H1 (cell line): ENCODE data around the gene KRT83. TPM values are rescaled to one million over a fixed set of nuclear protein-coding genes. Genes with fewer than 3 reads are reported as not detected.

Source experiments
- CTCF ChIA-PET: fragments of 300-600 bp; sonication (Branson Sonifier 250); formaldehyde crosslinking; loops from one replicate; lab custom pipeline; 2021; ENCODE audit not compliant: partially characterized antibody; lab: Charles Lee
- POLR2A ChIA-PET: fragments of 300-600 bp; sonication (Branson Sonifier 250); formaldehyde crosslinking; loops from one replicate; lab custom pipeline; 2021; ENCODE audit warnings: inconsistent platforms; ENCODE audit not compliant: partially characterized antibody; lab: Charles Lee
- DNase-seq, 2 experiments: peaks; one replicate each; pipeline versions ENCODE4 v3.0.0 to v3.0.0-alpha.2; 2010 to 2022; ENCODE audit warnings: low spot score in 2 of 2, low read depth in 1 of 2, mixed read lengths in 1 of 2
- FAIRE-seq: peaks from 2 replicates; lab custom pipeline; 2011; peaks lifted over from hg19 to GRCh38; lab: Jason Lieb, UNC
- H2AFZ ChIP-seq: 2 replicates; pipeline ENCODE4 v1.8.1; 2012; ENCODE audit warnings: low read length, inconsistent platforms
- H2AK5ac ChIP-seq: 2 replicates; pipeline ENCODE4 v1.6.1; 2013; ENCODE audit warnings: low read depth, low read length
- H2BK120ac ChIP-seq: replicated peaks from 2 replicates; pipeline ENCODE3; 2013; ENCODE audit warnings: low read depth, low read length, inconsistent platforms
- H2BK12ac ChIP-seq: 2 replicates; pipeline ENCODE4 v1.6.1; 2013; ENCODE audit warnings: low read depth, low read length
- H2BK15ac ChIP-seq: 2 replicates; pipeline ENCODE4 v1.6.1; 2013; ENCODE audit warnings: low read length
- H2BK20ac ChIP-seq: 2 replicates; pipeline ENCODE4 v1.6.1; 2013; ENCODE audit warnings: low read length
- H2BK5ac ChIP-seq: 2 replicates; pipeline ENCODE4 v1.6.1; 2013; ENCODE audit warnings: low read depth, low read length
- H3K14ac ChIP-seq: 2 replicates; pipeline ENCODE4 v1.6.1; 2013; ENCODE audit warnings: inconsistent platforms; ENCODE audit not compliant: insufficient read length
- H3K18ac ChIP-seq: 2 replicates; pipeline ENCODE4 v1.6.1; 2013; ENCODE audit warnings: low read length; ENCODE audit errors: extremely low read depth
- H3K23ac ChIP-seq: 2 replicates; pipeline ENCODE4 v1.6.1; 2013; ENCODE audit warnings: inconsistent platforms; ENCODE audit not compliant: insufficient read length
- H3K23me2 ChIP-seq: 2 replicates; pipeline ENCODE4 v1.6.1; 2013; ENCODE audit warnings: low read depth, low read length
- H3K27ac ChIP-seq: 2 replicates; pipeline ENCODE4 v1.6.1; 2011; ENCODE audit warnings: low read depth, low read length, inconsistent platforms
- H3K27me3 ChIP-seq, 4 experiments: replicated peaks in 1 of 4; 1 replicate in 1 of 4; 2 replicates in 3 of 4; pipeline versions ENCODE4 v1.6.1 to v1.8.1; 2011 to 2013; ENCODE audit warnings: low read length in 3 of 4, mild to moderate bottlenecking in 3 of 4, inconsistent platforms in 2 of 4, mixed read lengths in 2 of 4, moderate library complexity in 1 of 4; ENCODE audit not compliant: control insufficient read depth in 3 of 4, insufficient read depth in 3 of 4; ENCODE audit errors: extremely low read depth in 1 of 4
- H3K36me3 ChIP-seq, 4 experiments: 2 replicates each; pipeline versions ENCODE4 v1.6.1 to v1.8.1; 2011 to 2013; ENCODE audit warnings: mild to moderate bottlenecking in 4 of 4, low read length in 3 of 4, moderate library complexity in 2 of 4, control low read depth in 1 of 4, inconsistent platforms in 1 of 4; ENCODE audit not compliant: insufficient read depth in 4 of 4, control insufficient read depth in 2 of 4
- H3K4ac ChIP-seq: replicated peaks from 2 replicates; pipeline ENCODE3; 2013; ENCODE audit warnings: low read length, low read depth, mixed read lengths, inconsistent platforms; ENCODE audit not compliant: insufficient read length
- H3K4me1 ChIP-seq, 4 experiments: replicated peaks in 1 of 4; 1 replicate in 1 of 4; 2 replicates in 3 of 4; pipeline versions ENCODE4 v1.6.1 to v1.8.1; 2011 to 2013; ENCODE audit warnings: low read length in 3 of 4, inconsistent platforms in 2 of 4, mixed read lengths in 1 of 4; ENCODE audit not compliant: insufficient read depth in 4 of 4, control insufficient read depth in 3 of 4
- H3K4me2 ChIP-seq, 2 experiments: 2 replicates each; pipeline versions ENCODE4 v1.6.1 to v1.8.1; 2011 to 2013; ENCODE audit warnings: low read depth in 2 of 2, low read length in 2 of 2, control low read depth in 1 of 2, inconsistent platforms in 1 of 2, mild to moderate bottlenecking in 1 of 2; ENCODE audit not compliant: insufficient read depth in 1 of 2
- H3K4me3 ChIP-seq, 4 experiments: fragments of 200-600, 300-600 bp in 1 of 4; sonication (generic), shearing (Covaris generic), sonication (Bioruptor Twin) in 1 of 4; 2 replicates each; pipeline versions ENCODE4 v1.5.1 to v1.8.1; 2011 to 2016; ENCODE audit warnings: low read length in 4 of 4, low read depth in 3 of 4, control low read depth in 2 of 4, inconsistent platforms in 2 of 4, mild to moderate bottlenecking in 2 of 4, mixed read lengths in 1 of 4, moderate library complexity in 1 of 4; ENCODE audit not compliant: insufficient read depth in 2 of 4; ENCODE audit errors: extremely low read depth in 1 of 4
- H3K56ac ChIP-seq: replicated peaks from 2 replicates; pipeline ENCODE3; 2013; ENCODE audit warnings: low read depth, mild to moderate bottlenecking, mixed read lengths, low read length, inconsistent platforms; ENCODE audit not compliant: insufficient read length
- H3K79me1 ChIP-seq: 2 replicates; pipeline ENCODE4 v1.6.1; 2013; ENCODE audit warnings: low read depth, low read length, control low read depth
- H3K79me2 ChIP-seq, 2 experiments: 2 replicates each; pipeline versions ENCODE4 v1.6.1 to v1.8.1; 2012 to 2013; ENCODE audit warnings: low read length in 2 of 2, mild to moderate bottlenecking in 2 of 2, inconsistent platforms in 1 of 2; ENCODE audit not compliant: insufficient read depth in 2 of 2, control insufficient read depth in 1 of 2
- H3K9ac ChIP-seq, 4 experiments: replicated peaks in 1 of 4; 1 replicate in 1 of 4; 2 replicates in 3 of 4; pipeline versions ENCODE4 v1.6.1 to v1.8.1; 2011 to 2013; ENCODE audit warnings: low read depth in 3 of 4, low read length in 3 of 4, control low read depth in 2 of 4, mild to moderate bottlenecking in 2 of 4, moderate library complexity in 2 of 4, inconsistent platforms in 1 of 4; ENCODE audit errors: extremely low read depth in 1 of 4
- H3K9me3 ChIP-seq, 2 experiments: 2 replicates each; pipeline versions ENCODE4 v1.6.1 to v1.8.1; 2012 to 2013; ENCODE audit warnings: mild to moderate bottlenecking in 2 of 2, moderate library complexity in 2 of 2, control low read depth in 1 of 2, inconsistent platforms in 1 of 2, low read depth in 1 of 2, low read length in 1 of 2, mixed read lengths in 1 of 2; ENCODE audit not compliant: insufficient read depth in 2 of 2
- H4K20me1 ChIP-seq, 2 experiments: replicated peaks in 1 of 2; 2 replicates each; pipeline versions ENCODE3 to v1.8.1; 2011 to 2013; ENCODE audit warnings: inconsistent platforms in 2 of 2, low read length in 2 of 2, mild to moderate bottlenecking in 1 of 2; ENCODE audit not compliant: insufficient read depth in 2 of 2, control insufficient read depth in 1 of 2
- H4K5ac ChIP-seq: 2 replicates; pipeline ENCODE4 v1.6.1; 2013; ENCODE audit warnings: low read length, low read depth, mixed read lengths, inconsistent platforms; ENCODE audit not compliant: insufficient read length
- H4K8ac ChIP-seq: 2 replicates; pipeline ENCODE4 v1.8.0; 2013; ENCODE audit warnings: mild to moderate bottlenecking, moderate library complexity, low read length, inconsistent platforms; ENCODE audit not compliant: insufficient read depth; ENCODE audit errors: extremely low read depth
- H4K91ac ChIP-seq: replicated peaks from 2 replicates; pipeline ENCODE3; 2013; ENCODE audit warnings: low read length, mixed read lengths, inconsistent platforms; ENCODE audit not compliant: insufficient read length
- BCL11A ChIP-seq, 2 experiments: IDR thresholded peaks; one replicate each; pipeline ENCODE4 v1.6.1; 2011; ENCODE audit warnings: low read depth in 2 of 2, low read length in 2 of 2, mild to moderate bottlenecking in 2 of 2
- EZH2 ChIP-seq: fragments of 200-600 bp; sonication (generic); IDR thresholded peaks from 2 replicates; pipeline ENCODE4 v1.7.1; 2012; ENCODE audit warnings: low read depth, mild to moderate bottlenecking, moderate library complexity, low read length, inconsistent platforms; ENCODE audit not compliant: severe bottlenecking
- GTF2F1 ChIP-seq: IDR thresholded peaks from 2 replicates; pipeline ENCODE4 v1.6.1; 2012; ENCODE audit warnings: low read depth, low read length, improper control_type of control experiment, borderline replicate concordance
- JUN ChIP-seq: IDR thresholded peaks from 2 replicates; pipeline ENCODE4 v1.6.1; 2011; ENCODE audit warnings: low read depth, mild to moderate bottlenecking, improper control_type of control experiment, low read length
- POLR2AphosphoS5 ChIP-seq: IDR thresholded peaks from 2 replicates; pipeline ENCODE4 v1.6.1; 2011; ENCODE audit warnings: low read depth, low read length
- RAD21 ChIP-seq, 2 experiments: IDR thresholded peaks in 1 of 2; conservative IDR thresholded peaks in 1 of 2; 2 replicates each; pipeline ENCODE4 v1.6.1; 2011; ENCODE audit warnings: low read depth in 2 of 2, low read length in 2 of 2, improper control_type of control experiment in 1 of 2, inconsistent platforms in 1 of 2, mild to moderate bottlenecking in 1 of 2, moderate library complexity in 1 of 2
- RXRA ChIP-seq: IDR thresholded peaks from 2 replicates; pipeline ENCODE4 v1.6.1; 2011; ENCODE audit warnings: low read depth, mild to moderate bottlenecking, low read length, moderate library complexity; ENCODE audit not compliant: insufficient read depth
- SIX5 ChIP-seq: IDR thresholded peaks from 2 replicates; pipeline ENCODE4 v1.6.1; 2011; ENCODE audit warnings: mild to moderate bottlenecking, low read depth, low read length
- TAF1 ChIP-seq: IDR thresholded peaks from 2 replicates; pipeline ENCODE4 v1.6.1; 2011; ENCODE audit warnings: mild to moderate bottlenecking, low read depth, low read length
- USF2 ChIP-seq: IDR thresholded peaks from 2 replicates; pipeline ENCODE4 v1.6.1; 2011; ENCODE audit warnings: low read length, improper control_type of control experiment
- WGBS, 2 experiments: shearing (Covaris generic) in 1 of 2; methylation state at CpG; one replicate each; pipeline versions ENCODE4 v1.1.6 to v1.1.7; 2013 to 2015; ENCODE audit warnings: low lambda C conversion rate in 2 of 2, mixed read lengths in 2 of 2, inconsistent platforms in 1 of 2, low coverage in 1 of 2, missing lambda C conversion rate in 1 of 2; ENCODE audit not compliant: insufficient replicate concordance in 2 of 2, insufficient coverage in 1 of 2, insufficient read length in 1 of 2; ENCODE audit errors: extremely low coverage in 1 of 2, missing lambda C conversion rate in 1 of 2; 5-methylcytosine and 5-hydroxymethylcytosine counted together
- polyA plus RNA-seq, 7 experiments: library from polyadenylated mRNA; depleted of rRNA in 3 of 7; stranded (reverse) in 5 of 7; unstranded in 2 of 7; fragments of >200 nt in 5 of 7; fragments of 200-250 nt in 2 of 7; gene quantifications; 1 replicate in 5 of 7; 2 replicates in 1 of 7; 4 replicates in 1 of 7; pipeline versions ENCODE4 v1.2.1 to v1.2.3, GENCODE V29; 2011 to 2013; ENCODE audit warnings: missing spikeins in 2 of 7, mixed read lengths in 2 of 7
- total RNA-seq: library from RNA; stranded (reverse); fragmentation: NEBNext Ultra II Directional; extraction: Animal tissue kit (Norgen Biotek cat#: 25700); gene quantifications from 2 replicates; pipeline ENCODE4 v1.2.1, GENCODE V29; 2021

KRT83 gene
- total and polyA plus RNA-seq, 2 of the 8 experiments (the other 6 are each of a cell fraction or from before 2014, with no cell fraction given) = not detected

- no peaks in the 10 kb centered on the region for H3K9me3 ChIP-seq
- no peak overlapping the region for H4K8ac ChIP-seq
- H3K23me2 ChIP-seq = no peaks in the 10 kb centered on the region
- no peak overlapping the region for H3K4me3 ChIP-seq
- H3K4ac ChIP-seq = no peak overlapping the region
- no peak overlapping the region for H3K23ac ChIP-seq
- H3K56ac ChIP-seq = no peak overlapping the region
- no peak overlapping the region for H2AFZ ChIP-seq
- FAIRE-seq = no peak
- CTCF ChIA-PET = interaction anchor here (0.6 to 6.7 kb wide), 48 partner anchors 10 to 546 kb away, joined by 3 to 88 read pairs (median 4); partner anchors contain the start of genes KRT5, KRT80 and KRT84
- H2AK5ac ChIP-seq = no peak overlapping the region
- no peak overlapping the region for H2BK5ac ChIP-seq
- no peak overlapping the region for H2BK12ac ChIP-seq
- no peaks in the 10 kb centered on the region for H3K4me1 ChIP-seq
- no peaks in the 10 kb centered on the region for H3K79me1 ChIP-seq
- no peak overlapping the region for H3K4me2 ChIP-seq
- H3K18ac ChIP-seq = no peak overlapping the region
- no peak overlapping the region for H4K91ac ChIP-seq
- H4K5ac ChIP-seq = no peak overlapping the region
- H3K9ac ChIP-seq = no peak overlapping the region
- POLR2A ChIA-PET = no interaction called here
- H3K27me3 ChIP-seq = no peaks in the 10 kb centered on the region
- H4K20me1 ChIP-seq = peaks cover 0 to 2% of the 10 kb centered on the region in 2 experiments
- H2BK20ac ChIP-seq = no peak overlapping the region
- no peak overlapping the region for H3K27ac ChIP-seq
- WGBS, 2 experiments = 78% methylated on average over 11 of the region's 11 CpGs; no CpG with 5 or more reads in 1 of the 2 experiments
- DNase-seq = peak in 1 of 2 experiments; percentile 60
- no peaks in the 10 kb centered on the region for H3K79me2 ChIP-seq
- no peaks in the 10 kb centered on the region for H3K36me3 ChIP-seq
- no peak overlapping the region for H2BK15ac ChIP-seq
- H2BK120ac ChIP-seq = no peak overlapping the region
- no peak overlapping the region for H3K14ac ChIP-seq
- no peak for TF ChIP-seq TAF1
- no peak for TF ChIP-seq RXRA
- no peak for TF ChIP-seq BCL11A (IDR thresholded peaks at IDR 0.05; ENCODE audit: low read depth in 2 of 2, low read length in 2 of 2)
- no peak for TF ChIP-seq EZH2
- no peak for TF ChIP-seq JUN
- TF ChIP-seq USF2 = no peak
- TF ChIP-seq POLR2AphosphoS5 = no peak
- no peak for TF ChIP-seq GTF2F1
- TF ChIP-seq SIX5 = no peak
- peak; percentile 23 to 36; a peak in 2 of 4 replicates for TF ChIP-seq RAD21 (IDR thresholded peaks at IDR 0.05 in 1 of 2, conservative IDR thresholded peaks at IDR 0.05 in 1 of 2; ENCODE audit: low read depth in 2 of 2, low read length in 2 of 2)
Measured at GRCh38 chr12:52362118-52362726, 41.0 kb upstream of the KRT83 start.
